Measurements from ENCODE around the gene IRX4. TPM values are rescaled to one million over a fixed set of nuclear protein-coding genes. Genes with fewer than 3 reads are reported as not detected.

The IRX4 gene
- total RNA-seq, 1 donor from 2014 or later, result not detected

- intact Hi-C loops (cut with micrococcal nuclease), result no loop called here
These were observed 10.1 kb upstream of the IRX4 start for GRCh38 chr5:1892685-1893445.

GRCh38 chr5:1892211-1892610, 9.5 kb upstream of the IRX4 start:
- intact Hi-C loops (cut with micrococcal nuclease), result no loop called here

GRCh38 chr5:1891391-1891790, 8.7 kb upstream of the IRX4 start:
- intact Hi-C loops (cut with micrococcal nuclease), result no loop called here

GRCh38 chr5:1890296-1890695, 7.6 kb upstream of the IRX4 start:
- intact Hi-C loops (cut with micrococcal nuclease), result no loop called here

- intact Hi-C loops (cut with micrococcal nuclease), result loop anchor here (10.0 kb wide), 1 partner anchor 1715 kb away; no protein-coding TSS in a partner anchor
These were observed 6.8 kb upstream of the IRX4 start for GRCh38 chr5:1889321-1890065.

GRCh38 chr5:1888541-1889251, 6.0 kb upstream of the IRX4 start:
- intact Hi-C loops (cut with micrococcal nuclease), result loop anchor here (10.0 kb wide), 1 partner anchor 1716 kb away; no protein-coding TSS in a partner anchor

- intact Hi-C loops (cut with micrococcal nuclease), result loop anchor here (10.0 kb wide), 1 partner anchor 1717 kb away; no protein-coding TSS in a partner anchor
These were observed 5.0 kb upstream of the IRX4 start for GRCh38 chr5:1887588-1888360.

GRCh38 chr5:1886846-1887587, 4.3 kb upstream of the IRX4 start:
- intact Hi-C loops (cut with micrococcal nuclease), result loop anchor here (10.0 kb wide), 1 partner anchor 1718 kb away; no protein-coding TSS in a partner anchor

GRCh38 chr5:1885868-1886845, 3.4 kb upstream of the IRX4 start:
- intact Hi-C loops (cut with micrococcal nuclease), result loop anchor here (10.0 kb wide), 1 partner anchor 1719 kb away; no protein-coding TSS in a partner anchor

GRCh38 chr5:1885404-1885755, 2.7 kb upstream of the IRX4 start:
- intact Hi-C loops (cut with micrococcal nuclease), result loop anchor here (10.0 kb wide), 1 partner anchor 1719 kb away; no protein-coding TSS in a partner anchor

GRCh38 chr5:1884678-1885403, 2.1 kb upstream of the IRX4 start:
- intact Hi-C loops (cut with micrococcal nuclease), result loop anchor here (5.0 to 10.0 kb wide), 2 partner anchors 872 to 1720 kb away; no protein-coding TSS in a partner anchor

GRCh38 chr5:1883925-1884677, 1.4 kb upstream of the IRX4 start:
- intact Hi-C loops (cut with micrococcal nuclease), result loop anchor here (5.0 to 10.0 kb wide), 2 partner anchors 873 to 1721 kb away; no protein-coding TSS in a partner anchor

- intact Hi-C loops (cut with micrococcal nuclease), result loop anchor here (5.0 to 10.0 kb wide), 2 partner anchors 874 to 1721 kb away; no protein-coding TSS in a partner anchor
These were observed 597 bp upstream of the IRX4 start for GRCh38 chr5:1883120-1883924.

- intact Hi-C loops (cut with micrococcal nuclease), result loop anchor here (5.0 to 10.0 kb wide), 2 partner anchors 875 to 1723 kb away; no protein-coding TSS in a partner anchor
These were observed 891 bp downstream of the IRX4 start for GRCh38 chr5:1881731-1882336.

GRCh38 chr5:1881098-1881572, 1.6 kb downstream of the IRX4 start:
- intact Hi-C loops (cut with micrococcal nuclease), result loop anchor here (5.0 to 10.0 kb wide), 2 partner anchors 876 to 1724 kb away; no protein-coding TSS in a partner anchor
